ENCODE data around the gene BMP2K.

DNA sequence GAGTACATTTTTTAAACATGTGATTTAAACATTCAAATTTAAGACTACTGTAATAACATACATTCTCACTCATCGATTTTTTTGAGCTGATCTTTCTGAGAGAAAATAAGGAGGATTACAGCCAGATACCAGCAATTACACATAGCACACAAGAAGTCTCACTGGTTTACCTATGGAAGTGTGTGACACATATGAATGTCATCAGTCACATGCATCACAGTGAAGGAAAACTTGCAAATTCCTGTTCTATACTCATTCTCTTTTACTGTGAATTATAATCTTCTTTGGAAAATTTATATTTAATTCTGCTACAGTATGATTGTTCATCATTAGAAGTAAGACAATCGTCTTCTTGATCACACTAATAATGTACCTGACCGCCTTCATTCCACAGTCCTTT lies 21.3 kb upstream of the BMP2K start:
- TF ChIP-seq, protein P1, sequence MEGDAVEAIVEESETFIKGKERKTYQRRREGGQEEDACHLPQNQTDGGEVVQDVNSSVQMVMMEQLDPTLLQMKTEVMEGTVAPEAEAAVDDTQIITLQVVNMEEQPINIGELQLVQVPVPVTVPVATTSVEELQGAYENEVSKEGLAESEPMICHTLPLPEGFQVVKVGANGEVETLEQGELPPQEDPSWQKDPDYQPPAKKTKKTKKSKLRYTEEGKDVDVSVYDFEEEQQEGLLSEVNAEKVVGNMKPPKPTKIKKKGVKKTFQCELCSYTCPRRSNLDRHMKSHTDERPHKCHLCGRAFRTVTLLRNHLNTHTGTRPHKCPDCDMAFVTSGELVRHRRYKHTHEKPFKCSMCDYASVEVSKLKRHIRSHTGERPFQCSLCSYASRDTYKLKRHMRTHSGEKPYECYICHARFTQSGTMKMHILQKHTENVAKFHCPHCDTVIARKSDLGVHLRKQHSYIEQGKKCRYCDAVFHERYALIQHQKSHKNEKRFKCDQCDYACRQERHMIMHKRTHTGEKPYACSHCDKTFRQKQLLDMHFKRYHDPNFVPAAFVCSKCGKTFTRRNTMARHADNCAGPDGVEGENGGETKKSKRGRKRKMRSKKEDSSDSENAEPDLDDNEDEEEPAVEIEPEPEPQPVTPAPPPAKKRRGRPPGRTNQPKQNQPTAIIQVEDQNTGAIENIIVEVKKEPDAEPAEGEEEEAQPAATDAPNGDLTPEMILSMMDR (IDR thresholded peaks at IDR 0.05; ENCODE audit: insufficient read depth, low read depth, low read length) = no peak
- TF ChIP-seq EZH2 (IDR thresholded peaks at IDR 0.05; ENCODE audit: insufficient read depth, low read length) = no peak
